Activated B cell treated with CpG ODN at 0.5 μM for 24 hours (primary cell): Measurements from ENCODE around the gene ANKS1B. TPM values are rescaled to one million over a fixed set of nuclear protein-coding genes. Genes with fewer than 3 reads are reported as not detected.

Source experiments
- ATAC-seq: fragments of 200-7000 bp; cut with Tn5 transposase; one replicate; pipeline ENCODE4 v1.10.0; 2021; ENCODE audit warnings: low read depth, mild to moderate bottlenecking, moderate library complexity
- CTCF ChIA-PET: fragments of 350-600 bp; sonication (Branson Sonifier 250); formaldehyde crosslinking; loops from one replicate; lab custom pipeline; 2021; ENCODE audit warnings: antibody characterized with exemption; lab: Charles Lee
- POLR2A ChIA-PET: fragments of 350-600 bp; sonication (Branson Sonifier 250); formaldehyde crosslinking; loops from one replicate; lab custom pipeline; 2021; ENCODE audit warnings: antibody characterized with exemption; lab: Charles Lee
- DNase-seq: peaks from one replicate; pipeline ENCODE4 v3.0.0; 2022
- H3K27ac Mint-ChIP-seq: one replicate; pipeline ENCODE4 v1.8.0; 2020; ENCODE audit warnings: mixed read lengths
- H3K27me3 Mint-ChIP-seq: one replicate; pipeline ENCODE4 v1.8.0; 2021; ENCODE audit warnings: mixed read lengths
- H3K36me3 Mint-ChIP-seq: one replicate; pipeline ENCODE4 v1.8.0; 2021; ENCODE audit warnings: low read depth, mixed read lengths
- H3K4me1 Mint-ChIP-seq: one replicate; pipeline ENCODE4 v1.8.0; 2021; ENCODE audit warnings: mixed read lengths
- H3K4me3 Mint-ChIP-seq: one replicate; pipeline ENCODE4 v1.8.0; 2020; ENCODE audit warnings: mild to moderate bottlenecking, mixed read lengths
- H3K9me3 Mint-ChIP-seq: one replicate; pipeline ENCODE4 v1.8.0; 2020; ENCODE audit warnings: mixed read lengths
- intact Hi-C: fragments of 100-400 bp; cut with micrococcal nuclease; formaldehyde crosslinking; loops from one replicate; pipeline ENCODE4 v1.15.1; 2024
- total RNA-seq: library from RNA; stranded (reverse); gene quantifications from 2 replicates; pipeline ENCODE4 v1.2.3, GENCODE V29; 2022
- TF ChIP-seq, protein P1 (sequence below): fragments of 200-600 bp; IDR thresholded peaks from one replicate; pipeline ENCODE4 v1.8.0; 2022; ENCODE audit warnings: antibody characterized with exemption, mild to moderate bottlenecking

Gene ANKS1B
- total RNA-seq, 1 donor from 2014 or later, result not detected

DNA sequence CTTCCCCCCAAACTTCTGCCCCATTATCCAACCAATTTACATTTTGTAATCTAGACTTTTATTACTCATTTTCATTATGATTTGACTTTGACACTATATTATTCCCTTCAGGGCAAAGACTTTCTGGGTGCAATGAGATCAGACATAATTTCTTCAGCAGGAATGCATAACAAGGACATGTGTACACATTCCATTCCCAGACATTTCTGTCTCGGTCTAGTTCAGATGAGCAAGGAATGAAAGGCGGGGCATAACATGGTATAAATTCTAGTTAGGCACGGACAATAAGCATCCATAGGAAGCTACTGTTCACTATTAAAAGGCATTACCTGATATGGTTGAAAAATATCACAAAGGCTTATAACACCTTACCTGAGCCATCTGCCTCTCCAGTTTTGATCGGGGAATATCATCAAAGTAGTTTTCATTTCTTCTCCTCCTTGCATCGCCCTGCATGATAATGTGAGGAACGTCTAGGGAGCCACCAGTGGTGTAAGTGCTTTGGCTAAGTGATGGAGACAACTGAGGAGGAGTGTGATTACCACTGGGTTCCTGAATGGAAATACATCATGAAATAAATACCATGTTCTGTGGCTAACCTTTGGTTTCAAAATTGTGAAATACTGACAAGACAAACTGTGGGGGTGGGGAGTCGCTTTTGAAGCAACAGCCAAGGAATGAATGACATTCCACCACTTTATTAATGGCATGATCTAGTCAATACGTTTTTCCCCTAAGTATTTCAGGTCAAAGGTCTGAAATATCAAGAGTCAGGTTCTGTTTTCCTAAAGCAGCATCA lies 1155.7 kb downstream of the ANKS1B start:
- H3K9me3 Mint-ChIP-seq, result no peaks in the 10 kb centered on the region
- intact Hi-C loops, result no loop called here
- ATAC-seq, result no peak
- no peak overlapping the region for H3K4me3 Mint-ChIP-seq
- peaks cover 3% of the 10 kb centered on the region for H3K27me3 Mint-ChIP-seq
- H3K27ac Mint-ChIP-seq, result no peak overlapping the region
- TF ChIP-seq, protein P1, sequence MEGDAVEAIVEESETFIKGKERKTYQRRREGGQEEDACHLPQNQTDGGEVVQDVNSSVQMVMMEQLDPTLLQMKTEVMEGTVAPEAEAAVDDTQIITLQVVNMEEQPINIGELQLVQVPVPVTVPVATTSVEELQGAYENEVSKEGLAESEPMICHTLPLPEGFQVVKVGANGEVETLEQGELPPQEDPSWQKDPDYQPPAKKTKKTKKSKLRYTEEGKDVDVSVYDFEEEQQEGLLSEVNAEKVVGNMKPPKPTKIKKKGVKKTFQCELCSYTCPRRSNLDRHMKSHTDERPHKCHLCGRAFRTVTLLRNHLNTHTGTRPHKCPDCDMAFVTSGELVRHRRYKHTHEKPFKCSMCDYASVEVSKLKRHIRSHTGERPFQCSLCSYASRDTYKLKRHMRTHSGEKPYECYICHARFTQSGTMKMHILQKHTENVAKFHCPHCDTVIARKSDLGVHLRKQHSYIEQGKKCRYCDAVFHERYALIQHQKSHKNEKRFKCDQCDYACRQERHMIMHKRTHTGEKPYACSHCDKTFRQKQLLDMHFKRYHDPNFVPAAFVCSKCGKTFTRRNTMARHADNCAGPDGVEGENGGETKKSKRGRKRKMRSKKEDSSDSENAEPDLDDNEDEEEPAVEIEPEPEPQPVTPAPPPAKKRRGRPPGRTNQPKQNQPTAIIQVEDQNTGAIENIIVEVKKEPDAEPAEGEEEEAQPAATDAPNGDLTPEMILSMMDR, result no peak
- CTCF ChIA-PET, result no interaction called here
- no peak for DNase-seq
- no peaks in the 10 kb centered on the region for H3K36me3 Mint-ChIP-seq
- no peaks in the 10 kb centered on the region for H3K4me1 Mint-ChIP-seq
- POLR2A ChIA-PET, result no interaction called here

DNA sequence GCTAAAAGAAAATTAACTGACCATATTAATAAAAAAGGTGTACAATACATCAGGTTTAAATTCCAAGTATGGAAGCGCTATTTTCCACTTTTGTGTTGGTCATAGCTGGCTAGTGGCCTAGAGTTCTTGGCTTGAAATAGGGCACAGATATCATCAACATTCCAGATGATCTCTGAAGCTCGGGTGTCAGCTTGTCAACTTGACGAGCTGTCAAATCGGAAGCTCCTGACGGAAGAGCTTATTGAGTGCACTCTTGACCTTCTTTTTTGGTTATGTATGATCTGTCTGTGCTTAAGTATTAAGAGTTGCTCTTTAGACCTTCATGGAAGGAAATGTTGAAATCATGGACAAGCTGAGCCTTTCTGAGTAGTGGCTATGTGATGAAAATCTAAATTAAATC lies 1161.7 kb downstream of the ANKS1B start:
- H3K4me1 Mint-ChIP-seq, result no peaks in the 10 kb centered on the region
- no peak overlapping the region for H3K27ac Mint-ChIP-seq
- peaks cover 3% of the 10 kb centered on the region for H3K27me3 Mint-ChIP-seq
- H3K36me3 Mint-ChIP-seq, result no peaks in the 10 kb centered on the region
- intact Hi-C loops, result no loop called here
- no peak overlapping the region for H3K4me3 Mint-ChIP-seq
- DNase-seq (no peak), ATAC-seq (no peak)
- ChIA-PET POLR2A (no interaction called here), CTCF (no interaction called here)
- H3K9me3 Mint-ChIP-seq, result no peaks in the 10 kb centered on the region
- TF ChIP-seq, protein P1, result no peak

DNA sequence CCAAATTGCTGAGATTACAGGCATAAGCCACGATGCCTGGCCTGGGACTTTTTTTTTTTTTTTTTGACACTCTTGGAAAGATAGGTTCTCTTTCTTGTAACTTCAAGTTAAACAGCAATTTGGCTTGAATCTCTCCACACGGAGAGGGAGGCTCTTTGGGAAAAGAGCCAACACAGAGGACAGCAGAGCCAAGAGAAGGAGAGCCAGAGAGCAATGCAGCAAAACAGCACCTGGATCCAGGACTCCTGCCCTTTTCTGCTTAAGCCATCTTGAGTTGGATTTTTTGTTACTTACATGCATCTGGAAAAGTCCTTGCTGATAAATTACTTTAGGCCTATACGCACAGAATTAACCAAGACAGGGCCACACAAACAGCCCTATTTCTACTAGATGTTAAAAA lies 1162.9 kb downstream of the ANKS1B start:
- DNase-seq (no peak), ATAC-seq (no peak)
- intact Hi-C loops, result no loop called here
- H3K4me1 Mint-ChIP-seq, result no peaks in the 10 kb centered on the region
- TF ChIP-seq, protein P1, result no peak
- no peaks in the 10 kb centered on the region for H3K9me3 Mint-ChIP-seq
- H3K27me3 Mint-ChIP-seq, result peaks cover 9% of the 10 kb centered on the region
- no peak overlapping the region for H3K27ac Mint-ChIP-seq
- POLR2A ChIA-PET, result no interaction called here
- H3K36me3 Mint-ChIP-seq, result no peaks in the 10 kb centered on the region
- no peak overlapping the region for H3K4me3 Mint-ChIP-seq
- CTCF ChIA-PET, result no interaction called here

DNA sequence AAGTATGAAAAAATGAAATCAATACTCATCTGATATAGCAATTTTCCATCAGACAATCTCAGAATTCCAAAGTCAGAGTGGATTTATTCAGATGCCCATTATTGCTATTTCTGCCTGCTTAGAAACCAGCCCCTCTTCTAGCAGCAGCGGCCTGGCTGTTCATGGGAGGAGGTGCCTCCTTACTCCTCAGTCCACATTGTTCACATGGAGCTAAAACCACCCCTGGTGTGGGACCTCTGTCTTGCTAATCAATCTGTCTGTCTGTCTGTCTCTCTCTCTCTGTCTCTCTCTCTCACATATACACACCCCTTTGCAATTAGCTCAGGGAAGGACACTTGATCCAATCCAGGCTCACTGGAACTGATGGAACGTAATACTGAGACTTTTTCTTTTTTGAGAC lies 1163.5 kb downstream of the ANKS1B start:
- Mint-ChIP-seq H3K27me3 (peaks cover 9% of the 10 kb centered on the region), H3K4me3 (no peak overlapping the region), H3K9me3 (no peaks in the 10 kb centered on the region), H3K27ac (no peak overlapping the region), H3K4me1 (no peaks in the 10 kb centered on the region), H3K36me3 (no peaks in the 10 kb centered on the region)
- no peak for DNase-seq
- ATAC-seq, result no peak
- TF ChIP-seq, protein P1, result no peak
- ChIA-PET POLR2A (no interaction called here), CTCF (no interaction called here)
- intact Hi-C loops, result no loop called here

DNA sequence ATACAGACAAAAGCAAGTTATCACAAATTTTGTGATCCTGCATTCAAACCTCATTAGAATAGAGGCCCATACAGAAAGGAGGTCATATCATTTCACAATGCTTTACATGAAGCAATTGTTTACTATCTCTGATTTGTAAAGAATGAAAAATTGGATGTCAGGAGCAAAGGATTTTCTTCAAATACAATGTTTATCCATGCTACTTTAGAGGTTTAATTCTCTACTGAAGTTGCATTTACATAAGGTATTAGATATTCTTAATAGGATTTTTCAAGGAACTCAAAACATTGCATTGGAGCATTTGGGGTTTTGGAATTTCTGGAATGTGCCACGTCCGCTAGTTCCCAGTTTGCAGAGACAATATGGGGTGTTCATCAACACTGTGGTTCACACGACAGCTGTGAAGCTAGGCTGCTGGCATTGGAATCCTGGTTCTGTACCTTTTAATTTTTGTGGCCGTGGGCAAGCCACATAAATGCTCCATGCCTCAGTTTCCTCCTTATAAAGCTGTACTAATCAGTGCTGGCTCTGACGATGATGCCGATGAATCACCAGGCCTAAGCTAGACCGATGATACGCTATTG lies 1164.8 kb downstream of the ANKS1B start:
- H3K36me3 Mint-ChIP-seq, result no peaks in the 10 kb centered on the region
- ChIA-PET CTCF (no interaction called here), POLR2A (no interaction called here)

More for the DNA sequence above, 1164.8 kb downstream of the ANKS1B start:
- TF ChIP-seq, protein P1, result no peak
- H3K4me3 Mint-ChIP-seq, result no peak overlapping the region
- no peak for ATAC-seq
- no peaks in the 10 kb centered on the region for H3K9me3 Mint-ChIP-seq
- no peaks in the 10 kb centered on the region for H3K4me1 Mint-ChIP-seq
- no peak for DNase-seq
- H3K27me3 Mint-ChIP-seq, result peaks cover 15% of the 10 kb centered on the region
- intact Hi-C loops, result no loop called here
- H3K27ac Mint-ChIP-seq, result no peak overlapping the region
